Kidney (tissue), 14 donors: Measurements from ENCODE around the gene ZNF546. TPM values are rescaled to one million over a fixed set of nuclear protein-coding genes. Genes with fewer than 3 reads are reported as not detected.
"Not testable (repeated sequence)": the region's sequence is repeated elsewhere in the genome, so short reads cannot be mapped to it uniquely, and the experiment has no call there.

Experiments
- DNase-seq, 5 donors: peaks; one replicate each; pipeline ENCODE4 v3.0.0-alpha.2; 2013 to 2020
- FAIRE-seq: peaks from 2 replicates; lab custom pipeline; 2012; peaks lifted over from hg19 to GRCh38; lab: Jason Lieb, UNC
- H3K27ac ChIP-seq, 2 donors: one replicate each; pipeline ENCODE4 v1.7.0; 2013; ENCODE audit warnings: low read depth in 2 of 2, low read length in 2 of 2, inconsistent platforms in 1 of 2
- H3K27me3 ChIP-seq: one replicate; pipeline ENCODE4 v1.7.1; 2013; ENCODE audit warnings: low read length, inconsistent platforms; ENCODE audit not compliant: control insufficient read depth, insufficient read depth
- H3K36me3 ChIP-seq, 3 donors: one replicate each; pipeline versions ENCODE4 v1.7.0 to v1.7.1; 2013; ENCODE audit warnings: low read length in 3 of 3, control low read depth in 1 of 3, inconsistent platforms in 1 of 3; ENCODE audit not compliant: insufficient read depth in 3 of 3, control insufficient read depth in 2 of 3
- H3K4me1 ChIP-seq, 3 donors: one replicate each; pipeline versions ENCODE4 v1.7.0 to v1.7.1; 2013; ENCODE audit warnings: low read length in 3 of 3, inconsistent platforms in 1 of 3, low read depth in 1 of 3; ENCODE audit not compliant: control insufficient read depth in 2 of 3, insufficient read depth in 2 of 3
- H3K4me3 ChIP-seq, 3 donors: one replicate each; pipeline versions ENCODE4 v1.7.0 to v1.8.1; 2013; ENCODE audit warnings: low read length in 3 of 3, control low read depth in 1 of 3, inconsistent platforms in 1 of 3
- H3K9ac ChIP-seq, 3 donors: one replicate each; pipeline versions ENCODE4 v1.7.0 to v1.7.1; 2013; ENCODE audit warnings: low read length in 3 of 3, control low read depth in 1 of 3, inconsistent platforms in 1 of 3
- H3K9me3 ChIP-seq, 3 donors: one replicate each; pipeline versions ENCODE4 v1.7.0 to v1.7.1; 2013; ENCODE audit warnings: low read length in 3 of 3, control low read depth in 1 of 3, inconsistent platforms in 1 of 3; ENCODE audit not compliant: control insufficient read depth in 2 of 3, insufficient read depth in 1 of 3
- intact Hi-C: fragments of 100-400 bp; cut with DNase I; formaldehyde crosslinking; loops from one replicate; pipeline ENCODE4 v1.11.1; 2022
- polyA plus RNA-seq: library from polyadenylated mRNA; stranded (reverse); fragments of 350-450 nt; fragmentation: Illumina TruSeq; extraction: RNeasy Lipid Tissue Mini Kit (QIAGEN cat#74804); gene quantifications from one replicate; pipeline ENCODE4 v1.2.3, GENCODE V29; 2014; ENCODE audit warnings: low read depth, low replicate concordance; ENCODE audit not compliant: insufficient read depth
- total RNA-seq: library from RNA; stranded (reverse); fragmentation: NEBNext Ultra II Directional; extraction: Animal tissue kit (Norgen Biotek cat#: 25700); gene quantifications from one replicate; pipeline ENCODE4 v1.2.1, GENCODE V29; 2021
- TF ChIP-seq, protein P1 (sequence below): IDR thresholded peaks from 3 replicates; pipeline ENCODE4 v1.5.1; 2012; ENCODE audit warnings: mild to moderate bottlenecking, moderate library complexity, borderline replicate concordance; ENCODE audit not compliant: insufficient read depth; ENCODE audit errors: extremely low read depth
- donor health status: control.
- donor health status: control.
- donor health status: control.
- donor health status: control.
- donor health status: control.
- donor health status: DM: yes; HTN: yes; CAD: no.
- donor health status: Normal renal cell carcinoma (clear cell type).

ZNF546 gene
- total and polyA plus RNA-seq, 2 donors from 2014 or later: 3.4 to 7.3 TPM

DNA sequence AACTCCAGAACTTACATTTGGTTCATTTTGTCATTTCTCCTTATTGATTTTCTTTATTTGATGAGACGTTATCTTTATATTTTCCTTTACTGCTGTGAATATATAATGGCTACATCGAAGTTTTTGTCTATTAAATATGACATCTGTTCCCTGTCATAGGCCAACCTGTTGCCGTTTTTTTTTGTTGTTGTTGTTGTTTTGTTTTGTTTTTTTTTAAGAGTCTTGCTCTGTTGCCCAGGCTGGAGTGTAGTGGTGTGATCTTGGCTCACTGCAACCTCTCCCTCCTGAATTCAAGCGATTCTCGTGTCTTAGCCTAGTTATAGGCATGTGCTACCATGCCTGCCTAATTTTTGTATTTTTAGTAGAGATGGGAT lies 29.7 kb downstream of the ZNF546 start:
- no peak overlapping the region for H3K27ac ChIP-seq

DNA sequence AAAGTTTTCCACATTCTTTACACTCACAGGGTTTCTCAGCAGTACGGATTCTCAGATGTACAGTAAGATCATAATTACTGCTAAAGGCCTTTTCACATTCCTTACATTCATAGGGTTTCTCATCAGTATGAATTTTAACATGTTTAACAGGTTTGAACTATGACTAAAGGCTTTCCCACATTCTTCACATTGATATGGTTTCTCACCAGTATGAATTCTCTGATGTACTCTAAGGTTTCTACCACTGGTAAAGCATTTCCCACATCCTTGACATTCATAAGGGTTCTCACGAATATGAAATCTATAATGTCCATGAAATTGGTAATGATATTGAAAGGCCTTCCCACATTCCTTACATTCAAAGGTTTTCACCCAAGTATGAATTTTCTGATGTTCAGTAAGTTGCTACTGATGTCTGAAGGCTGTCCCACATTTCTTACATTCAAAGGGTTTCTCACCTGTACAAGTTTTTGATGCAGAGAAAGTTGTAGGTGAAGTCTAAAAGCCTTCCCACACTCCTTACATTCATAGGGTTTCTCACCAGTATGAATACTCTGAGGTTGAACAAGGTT lies 37.2 kb downstream of the ZNF546 start:
- no peaks in the 10 kb centered on the region for H3K36me3 ChIP-seq
- H3K4me3 ChIP-seq: peak overlapping the region in 1 of 3 donors; percentile 15
- H3K27ac ChIP-seq: no peak overlapping the region
- no peaks in the 10 kb centered on the region for H3K27me3 ChIP-seq
- TF ChIP-seq, protein P1, sequence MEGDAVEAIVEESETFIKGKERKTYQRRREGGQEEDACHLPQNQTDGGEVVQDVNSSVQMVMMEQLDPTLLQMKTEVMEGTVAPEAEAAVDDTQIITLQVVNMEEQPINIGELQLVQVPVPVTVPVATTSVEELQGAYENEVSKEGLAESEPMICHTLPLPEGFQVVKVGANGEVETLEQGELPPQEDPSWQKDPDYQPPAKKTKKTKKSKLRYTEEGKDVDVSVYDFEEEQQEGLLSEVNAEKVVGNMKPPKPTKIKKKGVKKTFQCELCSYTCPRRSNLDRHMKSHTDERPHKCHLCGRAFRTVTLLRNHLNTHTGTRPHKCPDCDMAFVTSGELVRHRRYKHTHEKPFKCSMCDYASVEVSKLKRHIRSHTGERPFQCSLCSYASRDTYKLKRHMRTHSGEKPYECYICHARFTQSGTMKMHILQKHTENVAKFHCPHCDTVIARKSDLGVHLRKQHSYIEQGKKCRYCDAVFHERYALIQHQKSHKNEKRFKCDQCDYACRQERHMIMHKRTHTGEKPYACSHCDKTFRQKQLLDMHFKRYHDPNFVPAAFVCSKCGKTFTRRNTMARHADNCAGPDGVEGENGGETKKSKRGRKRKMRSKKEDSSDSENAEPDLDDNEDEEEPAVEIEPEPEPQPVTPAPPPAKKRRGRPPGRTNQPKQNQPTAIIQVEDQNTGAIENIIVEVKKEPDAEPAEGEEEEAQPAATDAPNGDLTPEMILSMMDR: no peak
- no peak overlapping the region for H3K9ac ChIP-seq
- FAIRE-seq (no peak), DNase-seq (no peak)
- intact Hi-C loops: no loop called here
- H3K4me1 ChIP-seq: no peaks in the 10 kb centered on the region
- peaks cover 2 to 73% (median 49%) of the 10 kb centered on the region in 3 donors for H3K9me3 ChIP-seq

More for the DNA sequence above, 29.7 kb downstream of the ZNF546 start:
- Histone ChIP-seq H3K9me3 (peaks cover 0 to 84% (median 50%) of the 10 kb centered on the region in 3 donors), H3K36me3 (no peaks in the 10 kb centered on the region), H3K4me1 (no peaks in the 10 kb centered on the region), H3K27me3 (no peaks in the 10 kb centered on the region), H3K9ac (no peak overlapping the region), H3K4me3 (peak overlapping the region in 1 of 3 donors; percentile 21)
- intact Hi-C loops: no loop called here
- TF ChIP-seq, protein P1: no peak
- FAIRE-seq: no peak
- no peak for DNase-seq

DNA sequence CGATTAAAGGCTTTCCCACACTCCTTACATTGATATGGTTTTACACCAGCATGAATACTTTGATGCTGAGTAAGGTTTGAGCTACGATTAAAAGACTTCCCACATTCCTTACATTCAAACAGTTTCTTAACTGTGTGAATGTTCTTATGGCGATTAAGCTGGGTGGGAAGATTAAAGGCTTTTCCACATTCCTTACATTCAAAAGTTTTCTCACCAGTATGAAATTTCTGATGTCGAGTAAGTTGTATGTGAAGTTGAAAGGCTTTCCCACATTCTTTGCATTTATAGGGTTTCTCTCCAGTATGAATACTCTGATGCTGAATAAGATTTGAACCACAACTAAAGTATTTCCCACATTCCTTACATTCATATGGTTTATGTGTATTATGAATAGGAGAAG lies 39.1 kb downstream of the ZNF546 start:
- no peaks in the 10 kb centered on the region for H3K4me1 ChIP-seq
- TF ChIP-seq, protein P1: no peak
- DNase-seq: no peak
- no peak overlapping the region for H3K4me3 ChIP-seq
- no peak overlapping the region for H3K27ac ChIP-seq
- intact Hi-C loops: no loop called here
- no peaks in the 10 kb centered on the region for H3K27me3 ChIP-seq
- FAIRE-seq: no peak
- no peak overlapping the region for H3K9ac ChIP-seq
- no peaks in the 10 kb centered on the region for H3K36me3 ChIP-seq
- H3K9me3 ChIP-seq: peaks cover 2 to 56% (median 42%) of the 10 kb centered on the region in 3 donors

DNA sequence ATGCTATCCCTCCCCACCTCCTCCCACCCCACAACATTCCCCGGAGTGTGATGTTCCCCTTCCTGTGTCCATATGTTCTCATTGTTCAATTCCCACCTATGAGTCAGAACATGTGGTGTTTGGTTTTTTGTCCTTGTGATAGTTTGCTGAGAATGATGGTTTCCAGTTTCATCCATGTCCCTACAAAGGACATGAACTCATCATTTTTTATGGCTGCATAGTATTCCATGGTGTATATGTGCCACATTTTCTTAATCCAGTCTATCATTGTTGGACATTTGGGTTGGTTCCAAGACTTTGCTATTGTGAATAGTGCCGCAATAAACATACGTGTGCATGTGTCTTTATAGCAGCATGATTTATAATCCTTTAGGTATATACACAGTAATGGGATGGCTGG lies 41.2 kb downstream of the ZNF546 start:
- H3K27ac ChIP-seq, H3K27me3 ChIP-seq, H3K4me1 ChIP-seq, intact Hi-C loops, FAIRE-seq, DNase-seq, H3K9ac ChIP-seq, H3K36me3 ChIP-seq, H3K4me3 ChIP-seq: not testable (repeated sequence)
- peaks cover 2 to 38% (median 32%) of the 10 kb centered on the region in 3 donors for H3K9me3 ChIP-seq

DNA sequence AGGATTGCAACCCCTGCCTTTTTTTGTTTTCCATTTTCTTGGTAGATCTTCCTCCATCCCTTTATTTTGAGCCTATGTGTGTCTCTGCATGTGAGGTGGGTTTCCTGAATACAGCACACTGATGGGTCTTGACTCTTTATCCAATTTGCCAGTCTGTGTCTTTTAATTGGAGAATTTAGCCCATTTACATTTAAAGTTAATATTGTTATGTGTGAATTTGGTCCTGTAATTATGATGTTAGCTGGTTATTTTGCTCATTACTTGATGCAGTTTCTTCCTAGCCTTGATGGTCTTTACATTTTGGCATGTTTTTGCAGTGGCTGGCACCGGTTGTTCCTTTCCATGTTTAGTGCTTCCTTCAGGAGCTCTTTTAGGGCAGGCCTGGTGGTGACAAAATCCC lies 44.9 kb downstream of the ZNF546 start:
- H3K36me3 ChIP-seq: peaks cover 7 to 30% (median 9%) of the 10 kb centered on the region in 3 donors
- H3K9ac ChIP-seq, H3K27ac ChIP-seq, FAIRE-seq, intact Hi-C loops, H3K4me1 ChIP-seq, DNase-seq, H3K27me3 ChIP-seq, H3K4me3 ChIP-seq: not testable (repeated sequence)
- peaks cover 6 to 24% (median 15%) of the 10 kb centered on the region in 3 donors for H3K9me3 ChIP-seq
